ENCODE measurements around the gene PLCB4. TPM values are rescaled to one million over a fixed set of nuclear protein-coding genes. Genes with fewer than 3 reads are reported as not detected.
A peak's percentile ranks its signal among the peaks of the same experiment; 100 is the strongest.

Gene PLCB4
- total RNA-seq, 4 donors from 2014 or later = 2.3 to 3.9 (median 3.3) TPM

DNA sequence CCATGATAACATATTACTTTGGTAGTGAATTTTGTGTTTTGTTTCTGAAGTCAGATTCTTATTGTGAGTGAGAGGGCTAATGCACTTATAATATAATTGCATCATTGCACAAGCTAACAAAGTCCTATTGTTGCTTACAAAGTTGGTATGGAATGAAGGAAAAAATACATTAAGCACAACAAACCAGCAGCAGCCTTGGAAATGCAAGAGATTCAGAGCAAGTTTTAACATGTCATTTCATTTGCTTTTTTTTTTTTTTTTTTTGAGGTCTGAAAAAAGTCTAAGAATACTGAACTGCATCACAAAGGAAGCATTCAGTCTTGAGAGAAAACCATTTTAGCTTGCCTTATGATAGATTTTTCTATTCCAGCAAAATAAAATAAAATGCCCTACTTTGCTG lies 57.6 kb downstream of the PLCB4 start:
- Histone ChIP-seq H3K4me3 (no peak overlapping the region), H3K27me3 (no peaks in the 10 kb centered on the region), H3K27ac (no peak overlapping the region), H3K9me3 (no peaks in the 10 kb centered on the region), H3K4me1 (peaks cover 0 to 4% of the 10 kb centered on the region in 2 donors), H3K36me3 (no peaks in the 10 kb centered on the region)
- intact Hi-C loops (cut with DNase I; ENCODE audit: low total_unique reads) (no loop called here), in situ Hi-C loops (cut with MboI; ENCODE audit: low sequenced_read_pairs in 4 of 4) (no loop called here)
- TF ChIP-seq, protein P1, sequence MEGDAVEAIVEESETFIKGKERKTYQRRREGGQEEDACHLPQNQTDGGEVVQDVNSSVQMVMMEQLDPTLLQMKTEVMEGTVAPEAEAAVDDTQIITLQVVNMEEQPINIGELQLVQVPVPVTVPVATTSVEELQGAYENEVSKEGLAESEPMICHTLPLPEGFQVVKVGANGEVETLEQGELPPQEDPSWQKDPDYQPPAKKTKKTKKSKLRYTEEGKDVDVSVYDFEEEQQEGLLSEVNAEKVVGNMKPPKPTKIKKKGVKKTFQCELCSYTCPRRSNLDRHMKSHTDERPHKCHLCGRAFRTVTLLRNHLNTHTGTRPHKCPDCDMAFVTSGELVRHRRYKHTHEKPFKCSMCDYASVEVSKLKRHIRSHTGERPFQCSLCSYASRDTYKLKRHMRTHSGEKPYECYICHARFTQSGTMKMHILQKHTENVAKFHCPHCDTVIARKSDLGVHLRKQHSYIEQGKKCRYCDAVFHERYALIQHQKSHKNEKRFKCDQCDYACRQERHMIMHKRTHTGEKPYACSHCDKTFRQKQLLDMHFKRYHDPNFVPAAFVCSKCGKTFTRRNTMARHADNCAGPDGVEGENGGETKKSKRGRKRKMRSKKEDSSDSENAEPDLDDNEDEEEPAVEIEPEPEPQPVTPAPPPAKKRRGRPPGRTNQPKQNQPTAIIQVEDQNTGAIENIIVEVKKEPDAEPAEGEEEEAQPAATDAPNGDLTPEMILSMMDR (IDR thresholded peaks at IDR 0.05 in 4 of 5, conservative IDR thresholded peaks at IDR 0.05 in 1 of 5) = no peak
- TF ChIP-seq POLR2A (IDR thresholded peaks at IDR 0.05) = no peak
- no peak for ATAC-seq
- no peak for DNase-seq

DNA sequence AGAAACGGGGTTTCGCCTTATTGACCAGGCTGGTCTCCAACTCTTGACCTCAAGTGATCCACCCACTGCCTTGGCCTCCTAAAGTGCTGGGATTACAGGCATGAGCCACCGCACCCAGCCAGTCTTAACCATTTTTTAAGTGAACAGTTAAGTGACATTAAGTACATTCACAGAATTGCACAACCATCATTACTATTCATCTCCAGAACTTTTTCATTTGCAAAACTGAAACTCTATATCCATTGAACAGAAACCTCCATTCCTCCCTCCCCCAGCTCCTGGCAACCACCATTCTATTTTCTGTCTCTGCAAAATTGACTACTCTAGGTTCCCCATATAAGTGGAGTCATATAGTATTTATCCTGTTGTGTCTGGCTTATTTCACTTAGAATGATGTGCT lies 59.7 kb downstream of the PLCB4 start:
- Histone ChIP-seq H3K27me3 (no peaks in the 10 kb centered on the region), H3K4me1 (peaks cover 0 to 4% of the 10 kb centered on the region in 2 donors), H3K36me3 (no peaks in the 10 kb centered on the region), H3K9me3 (no peaks in the 10 kb centered on the region), H3K27ac (no peak overlapping the region), H3K4me3 (no peak overlapping the region)
- ATAC-seq = no peak
- in situ Hi-C loops (cut with MboI; ENCODE audit: low sequenced_read_pairs in 4 of 4) = no loop called here
- DNase-seq = no peak
- intact Hi-C loops (cut with DNase I; ENCODE audit: low total_unique reads) = no loop called here
- no peak for TF ChIP-seq POLR2A (IDR thresholded peaks at IDR 0.05)
- TF ChIP-seq, protein P1 (IDR thresholded peaks at IDR 0.05 in 4 of 5, conservative IDR thresholded peaks at IDR 0.05 in 1 of 5) = no peak

DNA sequence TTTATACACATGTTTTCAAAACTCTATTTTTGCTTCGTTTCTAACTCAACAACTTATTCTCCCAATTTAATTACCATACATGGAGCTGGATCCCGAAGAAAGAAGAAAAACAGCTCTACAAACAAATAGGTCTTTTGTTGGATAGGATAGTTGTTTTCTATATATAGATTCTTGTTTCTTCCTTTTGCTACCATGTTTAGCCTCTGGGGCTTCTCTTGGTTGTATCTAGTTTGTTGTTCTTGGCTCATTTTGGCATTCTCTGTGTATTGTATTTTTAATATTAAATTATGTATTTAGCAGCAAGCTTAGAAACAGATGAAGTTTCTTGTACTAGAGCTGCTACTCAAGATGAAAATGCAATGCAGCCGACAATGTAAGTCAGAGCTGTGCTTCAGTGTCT lies 60.9 kb downstream of the PLCB4 start:
- H3K4me1 ChIP-seq = peaks cover 0 to 4% of the 10 kb centered on the region in 2 donors
- DNase-seq = no peak
- no peaks in the 10 kb centered on the region for H3K27me3 ChIP-seq
- H3K9me3 ChIP-seq = no peaks in the 10 kb centered on the region
- no peak for ATAC-seq
- H3K4me3 ChIP-seq = no peak overlapping the region
- H3K36me3 ChIP-seq = no peaks in the 10 kb centered on the region
- peak overlapping the region in 2 of 4 donors; percentile 8 to 9 for H3K27ac ChIP-seq
- intact Hi-C loops (cut with DNase I; ENCODE audit: low total_unique reads) = no loop called here
- in situ Hi-C loops (cut with MboI; ENCODE audit: low sequenced_read_pairs in 4 of 4) = no loop called here
- TF ChIP-seq, protein P1 (IDR thresholded peaks at IDR 0.05 in 4 of 5, conservative IDR thresholded peaks at IDR 0.05 in 1 of 5) = no peak
- no peak for TF ChIP-seq POLR2A (IDR thresholded peaks at IDR 0.05)

DNA sequence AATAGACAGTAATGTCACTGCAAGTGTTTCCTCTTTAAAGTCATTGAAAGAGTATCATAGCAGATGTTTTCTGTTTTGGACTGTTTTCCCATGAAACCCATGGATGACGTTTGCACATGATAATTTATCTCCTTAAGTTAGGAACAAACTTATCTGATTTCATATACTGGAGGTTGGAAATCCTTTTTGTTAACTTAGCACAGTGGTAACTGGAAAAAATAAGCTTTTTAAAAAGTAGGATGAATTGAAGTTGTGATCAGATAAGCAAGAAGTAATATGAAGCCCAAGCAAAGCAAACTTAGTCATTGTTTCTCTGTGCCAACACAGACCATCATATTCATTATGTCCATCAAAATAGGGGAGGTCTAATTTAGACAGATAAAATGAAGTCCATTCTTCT lies 61.6 kb downstream of the PLCB4 start:
- Histone ChIP-seq H3K9me3 (no peaks in the 10 kb centered on the region), H3K4me3 (no peak overlapping the region), H3K36me3 (no peaks in the 10 kb centered on the region), H3K27me3 (no peaks in the 10 kb centered on the region), H3K27ac (peak overlapping the region in 2 of 4 donors; percentile 30 to 39), H3K4me1 (peaks cover 0 to 4% of the 10 kb centered on the region in 2 donors)
- intact Hi-C loops (cut with DNase I; ENCODE audit: low total_unique reads) = no loop called here
- ATAC-seq (no peak), DNase-seq (no peak)
- no peak for TF ChIP-seq POLR2A (IDR thresholded peaks at IDR 0.05)
- TF ChIP-seq, protein P1 (IDR thresholded peaks at IDR 0.05 in 4 of 5, conservative IDR thresholded peaks at IDR 0.05 in 1 of 5) = no peak
- in situ Hi-C loops (cut with MboI; ENCODE audit: low sequenced_read_pairs in 4 of 4) = no loop called here

DNA sequence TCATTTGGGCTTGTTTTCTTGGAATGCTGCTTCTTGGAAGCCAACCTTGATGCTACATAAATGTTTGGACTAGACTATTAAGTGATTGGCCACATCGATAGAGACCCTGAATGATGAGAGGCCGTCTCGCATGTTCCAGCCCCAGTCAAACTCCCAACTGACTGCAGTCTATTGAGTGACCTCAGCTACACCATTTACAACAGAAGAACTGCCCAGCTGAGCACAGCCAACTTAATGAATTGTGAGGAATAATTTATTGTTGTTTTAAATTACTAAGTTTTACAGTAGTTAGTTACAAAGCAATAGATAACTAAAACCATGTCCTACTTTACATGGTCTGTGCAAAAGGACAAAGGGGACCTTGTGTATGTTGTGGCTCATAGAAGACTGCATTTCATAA lies 63.0 kb downstream of the PLCB4 start:
- H3K4me3 ChIP-seq = no peak overlapping the region
- H3K4me1 ChIP-seq = peaks cover 0 to 4% of the 10 kb centered on the region in 2 donors
- ATAC-seq = no peak
- no peak for DNase-seq
- no peaks in the 10 kb centered on the region for H3K27me3 ChIP-seq
- H3K9me3 ChIP-seq = no peaks in the 10 kb centered on the region
- TF ChIP-seq POLR2A (IDR thresholded peaks at IDR 0.05) = no peak
- TF ChIP-seq, protein P1 (IDR thresholded peaks at IDR 0.05 in 4 of 5, conservative IDR thresholded peaks at IDR 0.05 in 1 of 5) = no peak
- H3K27ac ChIP-seq = no peak overlapping the region
- in situ Hi-C loops (cut with MboI; ENCODE audit: low sequenced_read_pairs in 4 of 4) (no loop called here), intact Hi-C loops (cut with DNase I; ENCODE audit: low total_unique reads) (no loop called here)
- no peaks in the 10 kb centered on the region for H3K36me3 ChIP-seq

Measured in gastrocnemius medialis (tissue), 4 donors.